ENCODE measurements around the gene NCAPD3. TPM values are rescaled to one million over a fixed set of nuclear protein-coding genes. Genes with fewer than 3 reads are reported as not detected.

The NCAPD3 gene
- total and polyA plus RNA-seq, 2 donors (not counting 1 experiment from before 2014, with no cell fraction given) = 7.4 to 11.4 TPM

DNA sequence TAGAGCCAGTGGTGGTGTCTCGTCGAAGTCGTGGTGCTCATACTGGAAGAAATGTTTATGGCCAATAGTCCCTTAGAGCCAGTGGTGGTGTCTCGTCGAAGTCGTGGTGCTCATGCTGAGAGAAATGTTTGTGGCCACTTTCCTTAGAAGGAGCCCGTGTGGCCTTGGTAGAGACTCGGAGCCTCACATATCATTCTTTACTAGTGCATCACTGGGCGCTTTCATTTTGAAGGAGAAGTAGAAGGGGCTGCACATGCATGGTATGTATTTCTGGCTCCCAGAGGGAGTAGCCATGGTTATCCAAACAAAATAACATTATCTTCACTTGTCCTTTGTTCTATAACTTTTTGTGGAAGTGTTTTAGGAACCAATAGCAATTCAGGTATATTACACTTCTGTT lies 85.4 kb downstream of the NCAPD3 start:
- DNase-seq (ENCODE audit: low read depth in 2 of 2) = peak in 1 of 2 donors; percentile 20
- no peak overlapping the region for H3K4me3 ChIP-seq (replicated peaks in 1 of 4; ENCODE audit: control extremely low read depth in 1 of 4, insufficient read depth in 1 of 4, low read depth in 3 of 4, low read length in 4 of 4)
- no peak overlapping the region for H3K9ac ChIP-seq (ENCODE audit: insufficient read depth, low read length)
- no peaks in the 10 kb centered on the region for H3K36me3 ChIP-seq (ENCODE audit: control insufficient read depth, insufficient read depth, low read length)
- no peaks in the 10 kb centered on the region for H3K9me3 ChIP-seq (ENCODE audit: control insufficient read depth, insufficient read depth, low read depth, low read length)
- TF ChIP-seq EZH2 (IDR thresholded peaks at IDR 0.05; ENCODE audit: low read length, missing control alignments) = no peak
- no peak for TF ChIP-seq CTCF (conservative IDR thresholded peaks at IDR 0.05 in 1 of 2, IDR thresholded peaks at IDR 0.05 in 1 of 2; ENCODE audit: low read depth in 1 of 2, low read length in 2 of 2)
- H3K27ac ChIP-seq (ENCODE audit: insufficient read depth, low read length) = no peak overlapping the region
- no peaks in the 10 kb centered on the region for H3K4me1 ChIP-seq (ENCODE audit: control insufficient read depth, extremely low read depth, insufficient read depth, low read length)
- H3K27me3 ChIP-seq (ENCODE audit: control insufficient read depth, insufficient read depth, low read length) = no peaks in the 10 kb centered on the region
- no peaks in the 10 kb centered on the region for H4K20me1 ChIP-seq (ENCODE audit: control insufficient read depth, extremely low read depth, insufficient read depth, low read length)
- H2AFZ ChIP-seq (ENCODE audit: low read length) = no peak overlapping the region
- no peak overlapping the region for H3K4me2 ChIP-seq (ENCODE audit: extremely low read depth, insufficient read depth, low read length)
- no peaks in the 10 kb centered on the region for H3K79me2 ChIP-seq (ENCODE audit: control insufficient read depth, insufficient read depth, low read length)

- no peaks in the 10 kb centered on the region for H3K79me2 ChIP-seq (ENCODE audit: control insufficient read depth, insufficient read depth, low read length)
- no peak overlapping the region for H3K9ac ChIP-seq (ENCODE audit: insufficient read depth, low read length)
- H4K20me1 ChIP-seq (ENCODE audit: control insufficient read depth, extremely low read depth, insufficient read depth, low read length) = no peaks in the 10 kb centered on the region
- no peak overlapping the region for H2AFZ ChIP-seq (ENCODE audit: low read length)
- no peaks in the 10 kb centered on the region for H3K9me3 ChIP-seq (ENCODE audit: control insufficient read depth, insufficient read depth, low read depth, low read length)
- no peaks in the 10 kb centered on the region for H3K4me1 ChIP-seq (ENCODE audit: control insufficient read depth, extremely low read depth, insufficient read depth, low read length)
- no peaks in the 10 kb centered on the region for H3K36me3 ChIP-seq (ENCODE audit: control insufficient read depth, insufficient read depth, low read length)
- no peak for DNase-seq (ENCODE audit: low read depth in 2 of 2)
- TF ChIP-seq CTCF (conservative IDR thresholded peaks at IDR 0.05 in 1 of 2, IDR thresholded peaks at IDR 0.05 in 1 of 2; ENCODE audit: low read depth in 1 of 2, low read length in 2 of 2) (no peak), EZH2 (IDR thresholded peaks at IDR 0.05; ENCODE audit: low read length, missing control alignments) (no peak)
- H3K27ac ChIP-seq (ENCODE audit: insufficient read depth, low read length) = no peak overlapping the region
- H3K4me3 ChIP-seq (replicated peaks in 1 of 4; ENCODE audit: control extremely low read depth in 1 of 4, insufficient read depth in 1 of 4, low read depth in 3 of 4, low read length in 4 of 4) = no peak overlapping the region
- no peaks in the 10 kb centered on the region for H3K27me3 ChIP-seq (ENCODE audit: control insufficient read depth, insufficient read depth, low read length)
- no peak overlapping the region for H3K4me2 ChIP-seq (ENCODE audit: extremely low read depth, insufficient read depth, low read length)
Measured at GRCh38 chr11:134134167-134134566, 89.6 kb downstream of the NCAPD3 start.

DNA sequence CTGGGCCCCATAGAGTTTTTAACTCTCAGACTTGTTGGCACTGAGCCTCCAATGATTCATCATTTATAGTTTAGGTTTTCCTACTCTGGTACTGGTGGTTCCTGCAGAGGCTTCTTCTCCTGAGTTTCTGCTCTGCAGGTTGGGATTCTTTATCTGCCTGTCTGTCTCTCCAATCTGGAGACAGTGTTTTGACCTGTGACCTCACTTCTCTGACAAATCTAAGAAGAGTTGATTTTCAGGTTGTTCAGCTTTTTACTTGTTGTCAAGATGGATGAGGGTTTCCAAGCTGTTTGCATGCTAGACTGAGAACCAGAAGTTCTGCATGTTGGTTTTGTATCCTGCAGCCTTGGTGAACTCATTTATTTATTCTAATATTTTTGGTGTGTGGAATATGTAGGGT lies 91.0 kb downstream of the NCAPD3 start:
- Histone ChIP-seq H4K20me1 (ENCODE audit: control insufficient read depth, extremely low read depth, insufficient read depth, low read length) (no peaks in the 10 kb centered on the region), H3K9ac (ENCODE audit: insufficient read depth, low read length) (no peak overlapping the region), H3K9me3 (ENCODE audit: control insufficient read depth, insufficient read depth, low read depth, low read length) (no peaks in the 10 kb centered on the region), H3K27ac (ENCODE audit: insufficient read depth, low read length) (no peak overlapping the region), H3K36me3 (ENCODE audit: control insufficient read depth, insufficient read depth, low read length) (no peaks in the 10 kb centered on the region), H3K4me3 (replicated peaks in 1 of 4; ENCODE audit: control extremely low read depth in 1 of 4, insufficient read depth in 1 of 4, low read depth in 3 of 4, low read length in 4 of 4) (no peak overlapping the region), H2AFZ (ENCODE audit: low read length) (no peak overlapping the region), H3K4me1 (ENCODE audit: control insufficient read depth, extremely low read depth, insufficient read depth, low read length) (no peaks in the 10 kb centered on the region), H3K27me3 (ENCODE audit: control insufficient read depth, insufficient read depth, low read length) (no peaks in the 10 kb centered on the region), H3K79me2 (ENCODE audit: control insufficient read depth, insufficient read depth, low read length) (peaks cover 2% of the 10 kb centered on the region), H3K4me2 (ENCODE audit: extremely low read depth, insufficient read depth, low read length) (no peak overlapping the region)
- peak in 1 of 2 donors; percentile 19 for DNase-seq (ENCODE audit: low read depth in 2 of 2)
- TF ChIP-seq EZH2 (IDR thresholded peaks at IDR 0.05; ENCODE audit: low read length, missing control alignments) = no peak
- no peak for TF ChIP-seq CTCF (conservative IDR thresholded peaks at IDR 0.05 in 1 of 2, IDR thresholded peaks at IDR 0.05 in 1 of 2; ENCODE audit: low read depth in 1 of 2, low read length in 2 of 2)

Data from fibroblast of lung (primary cell).